GM12875 (cell line): ENCODE results near the gene MAP2.
A peak's percentile ranks its signal among the peaks of the same experiment; 100 is the strongest.

Experiments
- H3K4me3 ChIP-seq: one replicate; pipeline ENCODE4 v1.5.1; 2011; ENCODE audit warnings: low read depth, low read length, control low read depth
- TF ChIP-seq, protein P1 (sequence below): IDR thresholded peaks from 2 replicates; pipeline ENCODE4 v1.5.1; 2011; ENCODE audit warnings: low read depth, mild to moderate bottlenecking, control low read depth, inconsistent platforms, low read length, moderate library complexity, borderline replicate concordance; ENCODE audit not compliant: insufficient read depth

MAP2 gene

DNA sequence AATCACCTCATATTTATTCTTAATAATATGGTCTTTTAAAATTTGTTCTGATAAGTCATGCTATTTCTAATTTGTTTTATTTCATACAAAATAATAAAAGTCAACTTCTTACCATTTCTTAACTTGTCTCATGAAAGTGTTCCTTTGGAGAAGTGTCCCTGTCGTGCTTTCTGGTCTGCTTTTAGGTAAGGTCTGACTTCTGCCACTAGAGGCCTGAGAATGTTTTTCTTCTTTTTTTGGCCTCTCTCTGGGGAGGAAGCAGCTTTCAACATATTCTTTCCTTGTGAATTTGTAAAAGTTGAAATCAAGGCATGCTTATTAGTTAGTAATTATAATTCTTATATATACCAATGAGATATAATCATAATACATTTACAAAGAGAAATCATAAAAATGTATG is 39.4 kb downstream of the MAP2 start:
- TF ChIP-seq, protein P1, sequence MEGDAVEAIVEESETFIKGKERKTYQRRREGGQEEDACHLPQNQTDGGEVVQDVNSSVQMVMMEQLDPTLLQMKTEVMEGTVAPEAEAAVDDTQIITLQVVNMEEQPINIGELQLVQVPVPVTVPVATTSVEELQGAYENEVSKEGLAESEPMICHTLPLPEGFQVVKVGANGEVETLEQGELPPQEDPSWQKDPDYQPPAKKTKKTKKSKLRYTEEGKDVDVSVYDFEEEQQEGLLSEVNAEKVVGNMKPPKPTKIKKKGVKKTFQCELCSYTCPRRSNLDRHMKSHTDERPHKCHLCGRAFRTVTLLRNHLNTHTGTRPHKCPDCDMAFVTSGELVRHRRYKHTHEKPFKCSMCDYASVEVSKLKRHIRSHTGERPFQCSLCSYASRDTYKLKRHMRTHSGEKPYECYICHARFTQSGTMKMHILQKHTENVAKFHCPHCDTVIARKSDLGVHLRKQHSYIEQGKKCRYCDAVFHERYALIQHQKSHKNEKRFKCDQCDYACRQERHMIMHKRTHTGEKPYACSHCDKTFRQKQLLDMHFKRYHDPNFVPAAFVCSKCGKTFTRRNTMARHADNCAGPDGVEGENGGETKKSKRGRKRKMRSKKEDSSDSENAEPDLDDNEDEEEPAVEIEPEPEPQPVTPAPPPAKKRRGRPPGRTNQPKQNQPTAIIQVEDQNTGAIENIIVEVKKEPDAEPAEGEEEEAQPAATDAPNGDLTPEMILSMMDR = peak; percentile 22; the same call in 1 of the 2 replicates
- H3K4me3 ChIP-seq = no peak overlapping the region

DNA sequence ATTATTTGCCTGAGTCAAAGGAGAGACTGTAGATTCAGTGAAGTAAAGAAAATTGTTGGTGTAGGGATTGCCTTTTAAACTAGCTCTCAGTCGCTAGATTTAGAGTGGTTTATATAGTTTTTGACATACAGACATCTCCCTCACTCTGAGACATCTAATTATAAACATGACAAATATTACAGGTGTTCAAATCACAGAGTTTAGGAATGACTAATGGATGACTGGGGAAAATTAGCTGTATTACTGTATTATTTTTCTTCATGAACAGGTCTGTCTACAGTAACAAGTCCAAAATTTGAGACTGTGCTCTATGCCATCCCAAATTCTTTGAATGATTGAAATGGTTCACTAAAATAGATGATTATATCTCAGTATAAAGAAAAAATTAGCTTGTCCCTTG is 40.0 kb downstream of the MAP2 start:
- TF ChIP-seq, protein P1 = no peak

DNA sequence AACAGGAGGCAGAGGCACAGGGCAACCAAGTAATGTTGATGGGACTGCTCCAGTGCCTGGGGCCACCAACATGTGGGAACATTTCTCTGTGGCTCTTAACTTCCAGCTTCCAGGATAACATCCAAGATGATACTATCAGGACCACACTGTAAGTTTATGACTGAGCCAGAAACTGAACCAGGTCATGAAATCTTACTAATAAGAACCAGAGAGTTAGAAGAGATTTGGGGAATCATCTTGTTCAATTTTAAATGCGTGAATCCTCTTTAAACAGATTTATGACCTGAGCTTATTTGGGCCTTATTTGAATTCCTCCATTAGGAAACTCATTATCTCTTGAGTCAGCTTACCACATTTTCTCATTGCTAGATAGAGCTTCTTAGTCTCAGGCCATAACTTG is 45.0 kb downstream of the MAP2 start:
- no peak overlapping the region for H3K4me3 ChIP-seq
- TF ChIP-seq, protein P1 = no peak

More for the DNA sequence above, 40.0 kb downstream of the MAP2 start:
- no peak overlapping the region for H3K4me3 ChIP-seq

DNA sequence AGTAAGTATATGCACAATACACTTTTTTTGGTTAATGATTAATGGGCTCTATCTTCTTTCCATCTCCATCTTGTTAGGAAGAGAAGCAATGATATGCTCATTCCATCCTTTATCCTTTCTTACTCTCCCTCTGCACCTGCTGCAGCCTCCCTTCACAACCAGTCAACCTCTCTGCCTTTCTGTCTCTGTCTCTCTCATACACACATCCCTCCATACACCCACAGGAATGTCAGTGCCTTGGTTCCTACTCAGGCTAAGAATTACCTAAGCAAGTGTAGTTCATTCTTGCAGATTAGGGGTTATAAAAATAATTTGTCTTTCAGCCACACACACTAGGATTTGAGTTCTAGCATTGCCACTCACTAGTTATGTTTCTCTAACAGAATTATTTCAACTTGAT is 45.6 kb downstream of the MAP2 start:
- no peak overlapping the region for H3K4me3 ChIP-seq
- TF ChIP-seq, protein P1 = no peak

DNA sequence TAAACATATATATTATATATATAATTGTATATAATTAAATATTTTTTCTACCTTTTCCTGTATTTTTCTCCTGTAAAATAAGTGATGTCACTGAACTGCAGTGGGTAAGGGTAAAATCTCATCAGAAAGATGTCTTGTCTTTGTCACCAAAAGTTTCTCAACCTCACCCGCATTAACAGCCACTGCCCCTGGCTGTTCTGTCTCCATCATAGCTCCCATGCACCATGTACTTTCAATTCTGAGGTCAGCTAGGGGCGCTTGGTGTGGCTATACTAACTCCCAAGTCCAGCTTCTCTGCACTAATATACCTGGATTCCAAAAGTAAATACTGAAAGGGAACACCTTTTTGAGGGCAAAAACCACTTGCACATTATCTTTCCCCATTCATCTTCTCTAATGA is 46.6 kb downstream of the MAP2 start:
- H3K4me3 ChIP-seq = no peak overlapping the region
- TF ChIP-seq, protein P1 = no peak

DNA sequence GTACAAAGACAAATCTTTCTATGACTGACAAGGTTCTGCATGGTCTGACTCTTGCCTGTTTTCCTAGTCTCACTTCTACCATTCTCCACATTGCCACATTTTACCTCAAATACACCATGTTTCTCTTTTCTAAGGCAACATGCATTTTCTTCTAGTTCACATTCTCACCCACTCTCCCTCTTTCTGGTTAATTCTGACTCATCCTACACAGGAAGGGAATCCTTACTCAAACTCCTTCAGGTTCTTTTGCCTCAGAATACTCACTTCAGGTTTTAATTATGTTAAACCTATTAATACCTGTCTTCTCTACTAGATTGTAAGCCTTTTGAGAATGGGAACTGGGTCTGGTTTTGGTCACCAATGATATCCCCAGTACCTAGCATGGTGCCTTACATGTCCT is 47.2 kb downstream of the MAP2 start:
- no peak overlapping the region for H3K4me3 ChIP-seq
- TF ChIP-seq, protein P1 = no peak

DNA sequence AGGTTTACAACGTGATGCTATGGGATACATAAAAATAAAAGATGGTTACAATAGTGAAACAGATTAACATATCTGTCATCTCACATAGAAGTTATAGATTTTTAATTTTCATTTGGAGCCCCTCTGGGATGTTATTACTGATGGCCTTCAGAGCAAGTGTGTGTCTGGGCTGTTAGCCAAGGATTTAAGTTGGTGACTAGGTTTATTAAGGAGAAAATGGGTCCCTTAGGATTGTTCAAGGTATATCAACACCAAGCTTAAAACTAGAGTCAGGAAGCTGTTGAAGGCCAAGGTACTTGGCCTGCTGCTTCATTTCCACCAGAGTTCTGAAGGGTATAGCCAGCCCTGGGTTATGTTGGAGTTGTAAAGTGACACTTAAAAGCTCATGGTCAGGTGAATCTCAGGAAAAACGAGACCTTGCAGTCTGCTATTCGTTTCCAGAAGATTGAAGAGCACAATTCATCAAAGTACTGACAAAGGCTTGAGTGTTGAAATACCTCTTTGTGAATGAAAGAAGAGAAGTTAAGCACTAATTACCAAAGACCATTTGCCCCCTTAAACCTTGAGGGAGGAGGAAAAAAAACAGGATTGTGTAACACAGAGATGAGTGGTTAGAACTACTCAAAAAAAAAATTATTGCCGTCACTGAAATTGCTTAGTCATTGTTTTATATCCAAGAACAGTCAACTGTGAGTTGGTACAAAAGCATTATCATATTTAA is 48.4 kb downstream of the MAP2 start:
- H3K4me3 ChIP-seq = no peak overlapping the region
- TF ChIP-seq, protein P1 = no peak
